ENCODE results near the gene HDAC4.

The HDAC4 gene

GRCh38 chr2:239263669-239264491, 136.9 kb downstream of the HDAC4 start:
- no peak for TF ChIP-seq CTCF (IDR thresholded peaks at IDR 0.05; ENCODE audit: low read depth, low read length, missing control alignments)
- Histone ChIP-seq H3K36me3 (replicated peaks) (no peaks in the 10 kb centered on the region), H3K27ac (no peak overlapping the region), H3K27me3 (replicated peaks) (no peaks in the 10 kb centered on the region), H3K4me3 (ENCODE audit: low read depth, low read length) (no peak overlapping the region)
- in situ Hi-C loops (cut with HindIII; ENCODE audit: low pct_ligation_motif_present, low sequenced_read_pairs): no loop called here
- DNase-seq: no peak

GRCh38 chr2:239263231-239263630, 137.6 kb downstream of the HDAC4 start:
- no peaks in the 10 kb centered on the region for H3K27me3 ChIP-seq (replicated peaks)
- no peak for DNase-seq
- no peaks in the 10 kb centered on the region for H3K36me3 ChIP-seq (replicated peaks)
- H3K4me3 ChIP-seq (ENCODE audit: low read depth, low read length): no peak overlapping the region
- no peak for TF ChIP-seq CTCF (IDR thresholded peaks at IDR 0.05; ENCODE audit: low read depth, low read length, missing control alignments)
- in situ Hi-C loops (cut with HindIII; ENCODE audit: low pct_ligation_motif_present, low sequenced_read_pairs): no loop called here
- H3K27ac ChIP-seq: no peak overlapping the region

GRCh38 chr2:239262484-239263230, 138.2 kb downstream of the HDAC4 start:
- in situ Hi-C loops (cut with HindIII; ENCODE audit: low pct_ligation_motif_present, low sequenced_read_pairs): no loop called here
- DNase-seq: no peak
- H3K27me3 ChIP-seq (replicated peaks): no peaks in the 10 kb centered on the region
- no peaks in the 10 kb centered on the region for H3K36me3 ChIP-seq (replicated peaks)
- no peak overlapping the region for H3K4me3 ChIP-seq (ENCODE audit: low read depth, low read length)
- no peak for TF ChIP-seq CTCF (IDR thresholded peaks at IDR 0.05; ENCODE audit: low read depth, low read length, missing control alignments)
- H3K27ac ChIP-seq: no peak overlapping the region

GRCh38 chr2:239261796-239262483, 138.9 kb downstream of the HDAC4 start:
- no peak overlapping the region for H3K27ac ChIP-seq
- H3K36me3 ChIP-seq (replicated peaks): no peaks in the 10 kb centered on the region
- no peaks in the 10 kb centered on the region for H3K27me3 ChIP-seq (replicated peaks)
- no peak for TF ChIP-seq CTCF (IDR thresholded peaks at IDR 0.05; ENCODE audit: low read depth, low read length, missing control alignments)
- no peak overlapping the region for H3K4me3 ChIP-seq (ENCODE audit: low read depth, low read length)
- no peak for DNase-seq
- in situ Hi-C loops (cut with HindIII; ENCODE audit: low pct_ligation_motif_present, low sequenced_read_pairs): no loop called here

- H3K36me3 ChIP-seq (replicated peaks): no peaks in the 10 kb centered on the region
- DNase-seq: no peak
- no peaks in the 10 kb centered on the region for H3K27me3 ChIP-seq (replicated peaks)
- in situ Hi-C loops (cut with HindIII; ENCODE audit: low pct_ligation_motif_present, low sequenced_read_pairs): no loop called here
- TF ChIP-seq CTCF (IDR thresholded peaks at IDR 0.05; ENCODE audit: low read depth, low read length, missing control alignments): no peak
- H3K27ac ChIP-seq: no peak overlapping the region
- H3K4me3 ChIP-seq (ENCODE audit: low read depth, low read length): no peak overlapping the region
Observed at GRCh38 chr2:239261356-239261755, 139.5 kb downstream of the HDAC4 start.
